Panc1 (cell line): Measurements from ENCODE around the gene RABL6. TPM values are rescaled to one million over a fixed set of nuclear protein-coding genes. Genes with fewer than 3 reads are reported as not detected.

Experiments used
- ATAC-seq: fragments of 200-7000 bp; cut with Tn5 transposase; 2 replicates; pipeline ENCODE4 v1.9.1; 2020; ENCODE audit warnings: mild to moderate bottlenecking, moderate library complexity
- BruUV-seq: library from RNA; stranded (reverse); fragments of 400-500 nt; replicated peaks from 2 replicates; lab custom pipeline; 2021; lab: Mats Ljungman, UMichigan
- CTCF ChIA-PET: fragments of 300-600 bp; sonication (Branson Sonifier 250); formaldehyde crosslinking; loops from one replicate; lab custom pipeline; 2022; ENCODE audit warnings: antibody characterized with exemption; lab: Charles Lee
- POLR2A ChIA-PET: fragments of 300-600 bp; sonication (Branson Sonifier 250); formaldehyde crosslinking; loops from one replicate; lab custom pipeline; 2022; ENCODE audit warnings: antibody characterized with exemption; lab: Charles Lee
- DNase-seq: peaks from one replicate; pipeline ENCODE4 v3.0.0-alpha.2; 2010; ENCODE audit warnings: low read depth, low spot score
- H3K27ac ChIP-seq: 2 replicates; pipeline ENCODE4 v1.5.1; 2011; ENCODE audit warnings: mild to moderate bottlenecking, low read length, inconsistent platforms
- H3K27me3 ChIP-seq: fragments of 200-500 bp; sonication (Bioruptor generic); 2 replicates; pipeline ENCODE4 v1.6.0; 2014; ENCODE audit warnings: low read length, inconsistent platforms; ENCODE audit not compliant: control insufficient read depth, insufficient read depth
- H3K36me3 ChIP-seq: fragments of 200-500 bp; sonication (Bioruptor generic); 2 replicates; pipeline ENCODE4 v1.5.1; 2014; ENCODE audit warnings: inconsistent platforms, mild to moderate bottlenecking, low read length, moderate library complexity; ENCODE audit not compliant: control insufficient read depth, insufficient read depth
- H3K4me1 ChIP-seq: 2 replicates; pipeline ENCODE4 v1.5.1; 2011; ENCODE audit warnings: inconsistent platforms, mild to moderate bottlenecking, low read length, moderate library complexity; ENCODE audit not compliant: control insufficient read depth, insufficient read depth
- H3K4me3 ChIP-seq, 2 experiments: 2 replicates each; pipeline ENCODE4 v1.5.1; 2011 to 2012; ENCODE audit warnings: low read depth in 2 of 2, low read length in 2 of 2, mild to moderate bottlenecking in 2 of 2, inconsistent platforms in 1 of 2, moderate library complexity in 1 of 2
- H3K9me3 ChIP-seq: fragments of 200-500 bp; sonication (Bioruptor generic); 2 replicates; pipeline ENCODE4 v1.5.1; 2014; ENCODE audit warnings: low read depth, mild to moderate bottlenecking, inconsistent platforms, low read length, moderate library complexity; ENCODE audit not compliant: control insufficient read depth, insufficient read depth
- POLR2AphosphoS5 ChIP-seq: IDR thresholded peaks from 2 replicates; pipeline ENCODE4 v1.6.1; 2012; ENCODE audit warnings: mild to moderate bottlenecking, low read depth, low read length, moderate library complexity
- SIN3A ChIP-seq: IDR thresholded peaks from 2 replicates; pipeline ENCODE4 v1.6.1; 2012; ENCODE audit warnings: low read depth, mild to moderate bottlenecking, low read length, moderate library complexity, borderline replicate concordance; ENCODE audit not compliant: insufficient read depth
- TCF7L2 ChIP-seq: IDR thresholded peaks from 2 replicates; pipeline ENCODE4 v1.6.1; 2011; ENCODE audit warnings: mild to moderate bottlenecking, low read depth, low read length, inconsistent platforms
- in situ Hi-C: cut with HindIII; loops from 2 replicates; pipeline ENCODE4 v1.10.0; 2016; ENCODE audit warnings: low sequenced_read_pairs, low pct_unique_long_range_greater_than_20kb
- intact Hi-C: fragments of 100-400 bp; cut with micrococcal nuclease; formaldehyde crosslinking; loops from one replicate; pipeline ENCODE4 v1.10.0; 2022; ENCODE audit not compliant: unreplicated experiment
- total RNA-seq: library from RNA; stranded (reverse); gene quantifications from one replicate; pipeline ENCODE4 v1.2.1, GENCODE V29; 2021; ENCODE audit not compliant: unreplicated experiment
- TF ChIP-seq, protein P1 (sequence below): fragments of 450-650 bp; IDR thresholded peaks from 2 replicates; pipeline ENCODE4 v1.5.1; 2017; ENCODE audit warnings: mild to moderate bottlenecking
- TF ChIP-seq, protein P2 (sequence below), 2 experiments: IDR thresholded peaks; 2 replicates each; pipeline ENCODE4 v1.6.1; 2011 to 2012; ENCODE audit warnings: low read depth in 2 of 2, control low read depth in 1 of 2, low read length in 1 of 2, mild to moderate bottlenecking in 1 of 2, moderate library complexity in 1 of 2; ENCODE audit not compliant: insufficient read depth in 1 of 2

RABL6 gene
- total RNA-seq, 1 experiment from 2014 or later, result 106 TPM

DNA sequence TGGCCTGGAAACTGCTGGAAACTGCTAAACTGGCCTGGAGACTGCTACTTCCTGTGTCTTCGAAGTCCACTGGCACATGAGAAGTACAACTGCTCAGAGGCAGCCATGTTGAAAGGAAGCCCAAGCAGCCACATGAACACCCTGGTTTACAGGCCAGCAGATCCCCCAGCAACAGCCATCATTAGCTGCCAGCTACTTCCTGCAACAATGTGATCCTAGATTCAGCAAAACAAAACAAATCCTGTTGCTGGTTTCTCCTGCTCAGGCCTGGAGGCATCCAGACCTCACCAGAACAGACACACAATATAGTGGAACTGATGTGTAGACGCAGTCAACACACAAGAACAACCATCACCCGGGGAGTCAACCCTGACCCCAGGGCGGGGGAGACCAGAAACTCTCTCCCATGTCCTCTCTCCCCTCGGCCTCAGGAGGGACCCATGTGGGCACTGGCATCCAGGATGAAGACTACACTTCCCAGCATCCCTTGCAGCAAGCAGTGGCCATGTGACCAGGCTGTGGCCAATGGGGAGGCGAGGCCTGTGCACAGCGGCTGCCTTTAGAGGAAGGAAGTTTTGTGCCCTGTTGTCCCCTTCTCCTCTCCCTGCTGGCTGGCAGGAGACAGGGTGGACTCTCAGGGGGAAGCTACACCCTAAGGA is 34.2 kb upstream of the RABL6 start:
- CTCF ChIA-PET, result no interaction called here

DNA sequence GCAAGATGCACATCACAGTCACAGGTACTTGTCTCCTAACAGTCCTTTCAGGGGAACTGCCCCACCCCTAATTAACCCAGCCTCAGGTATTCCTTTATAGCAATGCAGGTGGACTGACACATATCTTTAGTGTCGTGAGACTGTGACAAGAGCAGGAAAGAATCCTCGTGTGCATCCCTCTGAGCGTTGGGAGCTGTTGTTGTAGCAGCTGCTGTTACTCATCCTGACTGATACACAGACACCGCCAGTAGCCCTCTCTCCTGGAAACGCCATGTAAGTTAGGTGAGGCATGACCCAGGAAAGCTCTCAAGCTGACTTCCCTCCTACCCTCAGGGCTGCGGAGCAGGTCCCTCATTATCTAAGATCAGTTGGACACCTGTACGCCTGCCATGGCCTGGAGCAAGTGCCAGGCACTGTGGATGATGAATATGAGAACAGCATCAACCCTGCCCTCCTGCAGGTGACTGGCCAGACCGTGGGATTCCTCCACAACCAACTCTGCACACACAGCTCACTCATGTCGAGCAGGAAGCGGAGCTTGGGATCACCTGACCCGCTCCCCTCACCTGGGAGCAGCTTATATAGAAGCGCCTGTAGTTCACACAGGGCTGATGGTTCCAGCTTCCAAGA is 33.2 kb upstream of the RABL6 start:
- intact Hi-C loops (no loop called here), in situ Hi-C loops (no loop called here)
- ChIA-PET POLR2A (no interaction called here), CTCF (no interaction called here)
- Histone ChIP-seq H3K4me3 (no peak overlapping the region), H3K27ac (no peak overlapping the region), H3K9me3 (no peaks in the 10 kb centered on the region; the same call in 1 of the 2 replicates), H3K4me1 (no peaks in the 10 kb centered on the region), H3K27me3 (no peaks in the 10 kb centered on the region), H3K36me3 (no peaks in the 10 kb centered on the region)
- ATAC-seq (no peak), DNase-seq (no peak)
- BruUV-seq, result no TSS peak
- TF ChIP-seq SIN3A (no peak), POLR2AphosphoS5 (no peak), TCF7L2 (no peak)
- TF ChIP-seq, protein P1, sequence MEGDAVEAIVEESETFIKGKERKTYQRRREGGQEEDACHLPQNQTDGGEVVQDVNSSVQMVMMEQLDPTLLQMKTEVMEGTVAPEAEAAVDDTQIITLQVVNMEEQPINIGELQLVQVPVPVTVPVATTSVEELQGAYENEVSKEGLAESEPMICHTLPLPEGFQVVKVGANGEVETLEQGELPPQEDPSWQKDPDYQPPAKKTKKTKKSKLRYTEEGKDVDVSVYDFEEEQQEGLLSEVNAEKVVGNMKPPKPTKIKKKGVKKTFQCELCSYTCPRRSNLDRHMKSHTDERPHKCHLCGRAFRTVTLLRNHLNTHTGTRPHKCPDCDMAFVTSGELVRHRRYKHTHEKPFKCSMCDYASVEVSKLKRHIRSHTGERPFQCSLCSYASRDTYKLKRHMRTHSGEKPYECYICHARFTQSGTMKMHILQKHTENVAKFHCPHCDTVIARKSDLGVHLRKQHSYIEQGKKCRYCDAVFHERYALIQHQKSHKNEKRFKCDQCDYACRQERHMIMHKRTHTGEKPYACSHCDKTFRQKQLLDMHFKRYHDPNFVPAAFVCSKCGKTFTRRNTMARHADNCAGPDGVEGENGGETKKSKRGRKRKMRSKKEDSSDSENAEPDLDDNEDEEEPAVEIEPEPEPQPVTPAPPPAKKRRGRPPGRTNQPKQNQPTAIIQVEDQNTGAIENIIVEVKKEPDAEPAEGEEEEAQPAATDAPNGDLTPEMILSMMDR, result no peak
- TF ChIP-seq, protein P2, sequence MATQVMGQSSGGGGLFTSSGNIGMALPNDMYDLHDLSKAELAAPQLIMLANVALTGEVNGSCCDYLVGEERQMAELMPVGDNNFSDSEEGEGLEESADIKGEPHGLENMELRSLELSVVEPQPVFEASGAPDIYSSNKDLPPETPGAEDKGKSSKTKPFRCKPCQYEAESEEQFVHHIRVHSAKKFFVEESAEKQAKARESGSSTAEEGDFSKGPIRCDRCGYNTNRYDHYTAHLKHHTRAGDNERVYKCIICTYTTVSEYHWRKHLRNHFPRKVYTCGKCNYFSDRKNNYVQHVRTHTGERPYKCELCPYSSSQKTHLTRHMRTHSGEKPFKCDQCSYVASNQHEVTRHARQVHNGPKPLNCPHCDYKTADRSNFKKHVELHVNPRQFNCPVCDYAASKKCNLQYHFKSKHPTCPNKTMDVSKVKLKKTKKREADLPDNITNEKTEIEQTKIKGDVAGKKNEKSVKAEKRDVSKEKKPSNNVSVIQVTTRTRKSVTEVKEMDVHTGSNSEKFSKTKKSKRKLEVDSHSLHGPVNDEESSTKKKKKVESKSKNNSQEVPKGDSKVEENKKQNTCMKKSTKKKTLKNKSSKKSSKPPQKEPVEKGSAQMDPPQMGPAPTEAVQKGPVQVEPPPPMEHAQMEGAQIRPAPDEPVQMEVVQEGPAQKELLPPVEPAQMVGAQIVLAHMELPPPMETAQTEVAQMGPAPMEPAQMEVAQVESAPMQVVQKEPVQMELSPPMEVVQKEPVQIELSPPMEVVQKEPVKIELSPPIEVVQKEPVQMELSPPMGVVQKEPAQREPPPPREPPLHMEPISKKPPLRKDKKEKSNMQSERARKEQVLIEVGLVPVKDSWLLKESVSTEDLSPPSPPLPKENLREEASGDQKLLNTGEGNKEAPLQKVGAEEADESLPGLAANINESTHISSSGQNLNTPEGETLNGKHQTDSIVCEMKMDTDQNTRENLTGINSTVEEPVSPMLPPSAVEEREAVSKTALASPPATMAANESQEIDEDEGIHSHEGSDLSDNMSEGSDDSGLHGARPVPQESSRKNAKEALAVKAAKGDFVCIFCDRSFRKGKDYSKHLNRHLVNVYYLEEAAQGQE (IDR thresholded peaks at IDR 0.05; ENCODE audit: insufficient read depth in 1 of 2, low read depth in 2 of 2, low read length in 1 of 2), result no peak

More for the DNA sequence above, 34.2 kb upstream of the RABL6 start:
- POLR2A ChIA-PET, result no interaction called here
- no peak overlapping the region for H3K4me3 ChIP-seq
- intact Hi-C loops (no loop called here), in situ Hi-C loops (no loop called here)
- no peak for DNase-seq
- no peaks in the 10 kb centered on the region for H3K4me1 ChIP-seq
- no peak overlapping the region for H3K27ac ChIP-seq
- peak; percentile 72; the same call in 1 of the 2 replicates for ATAC-seq
- H3K27me3 ChIP-seq, result no peaks in the 10 kb centered on the region
- H3K36me3 ChIP-seq, result no peaks in the 10 kb centered on the region
- TF ChIP-seq, protein P1, result no peak
- no peak for TF ChIP-seq POLR2AphosphoS5
- TF ChIP-seq, protein P2 (IDR thresholded peaks at IDR 0.05; ENCODE audit: insufficient read depth in 1 of 2, low read depth in 2 of 2, low read length in 1 of 2), result no peak
- no peak for TF ChIP-seq SIN3A
- H3K9me3 ChIP-seq, result no peaks in the 10 kb centered on the region; the same call in 1 of the 2 replicates
- no TSS peak for BruUV-seq
